ENCODE measurements around the gene HMHB1.

DNA sequence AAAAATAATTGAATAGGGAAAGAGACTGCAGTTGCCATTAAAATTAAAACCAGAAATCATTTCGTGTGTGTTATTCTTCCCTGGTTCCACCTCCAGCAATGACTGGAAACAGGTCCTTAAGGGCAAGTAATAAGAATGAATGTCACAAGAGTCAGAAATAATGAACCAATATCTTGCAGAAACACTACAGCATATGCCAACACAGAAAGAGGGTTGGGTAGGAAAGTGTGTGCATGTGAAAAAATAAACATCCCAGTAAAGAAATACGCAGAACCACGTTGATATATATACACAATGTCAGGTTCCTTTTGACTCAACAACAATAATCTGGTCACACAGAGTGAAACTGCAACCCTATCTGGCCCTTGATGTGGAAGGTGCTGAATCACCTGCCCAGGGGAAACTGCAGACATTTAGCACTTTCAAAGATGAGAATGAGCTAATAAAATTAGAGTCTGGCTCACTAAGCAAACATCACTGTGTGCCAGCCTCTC, 15.0 kb downstream of the HMHB1 start:
- TF ChIP-seq, protein P1, sequence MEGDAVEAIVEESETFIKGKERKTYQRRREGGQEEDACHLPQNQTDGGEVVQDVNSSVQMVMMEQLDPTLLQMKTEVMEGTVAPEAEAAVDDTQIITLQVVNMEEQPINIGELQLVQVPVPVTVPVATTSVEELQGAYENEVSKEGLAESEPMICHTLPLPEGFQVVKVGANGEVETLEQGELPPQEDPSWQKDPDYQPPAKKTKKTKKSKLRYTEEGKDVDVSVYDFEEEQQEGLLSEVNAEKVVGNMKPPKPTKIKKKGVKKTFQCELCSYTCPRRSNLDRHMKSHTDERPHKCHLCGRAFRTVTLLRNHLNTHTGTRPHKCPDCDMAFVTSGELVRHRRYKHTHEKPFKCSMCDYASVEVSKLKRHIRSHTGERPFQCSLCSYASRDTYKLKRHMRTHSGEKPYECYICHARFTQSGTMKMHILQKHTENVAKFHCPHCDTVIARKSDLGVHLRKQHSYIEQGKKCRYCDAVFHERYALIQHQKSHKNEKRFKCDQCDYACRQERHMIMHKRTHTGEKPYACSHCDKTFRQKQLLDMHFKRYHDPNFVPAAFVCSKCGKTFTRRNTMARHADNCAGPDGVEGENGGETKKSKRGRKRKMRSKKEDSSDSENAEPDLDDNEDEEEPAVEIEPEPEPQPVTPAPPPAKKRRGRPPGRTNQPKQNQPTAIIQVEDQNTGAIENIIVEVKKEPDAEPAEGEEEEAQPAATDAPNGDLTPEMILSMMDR (optimal IDR thresholded peaks at IDR 0.05 in 1 of 3, IDR thresholded peaks at IDR 0.05 in 1 of 3, conservative IDR thresholded peaks at IDR 0.05 in 1 of 3; ENCODE audit: extremely low read depth in 1 of 3, insufficient read depth in 2 of 3, low read length in 3 of 3): no peak
- TF ChIP-seq EZH2 (IDR thresholded peaks at IDR 0.05; ENCODE audit: low read length): no peak

Data from keratinocyte (primary cell).